Left lung (tissue), 10 donors: ENCODE data around the gene NCOA7. TPM values are rescaled to one million over a fixed set of nuclear protein-coding genes. Genes with fewer than 3 reads are reported as not detected.

Source experiments
- ATAC-seq: fragments of 200-7000 bp; cut with Tn5 transposase; one replicate; pipeline ENCODE4 v1.9.1; 2020; ENCODE audit warnings: moderate library complexity
- DNase-seq, 4 donors: peaks; one replicate each; pipeline ENCODE4 v3.0.0-alpha.2; 2013 to 2020
- H3K27ac ChIP-seq, 2 donors: fragments of 200-600 bp; sonication (generic) in 1 of 2; one replicate each; pipeline versions ENCODE4 v1.5.0 to v1.8.0; 2020 to 2021
- H3K27me3 ChIP-seq, 2 donors: fragments of 200-600 bp; sonication (generic) in 1 of 2; one replicate each; pipeline versions ENCODE4 v1.5.0 to v1.8.0; 2020 to 2021
- H3K36me3 ChIP-seq, 2 donors: fragments of 200-600 bp; sonication (generic) in 1 of 2; one replicate each; pipeline versions ENCODE4 v1.5.0 to v1.8.0; 2020 to 2021
- H3K4me1 ChIP-seq, 2 donors: fragments of 200-600 bp; one replicate each; pipeline ENCODE4 v1.8.0; 2021
- H3K4me3 ChIP-seq, 2 donors: fragments of 200-600 bp; sonication (generic) in 1 of 2; one replicate each; pipeline versions ENCODE4 v1.5.0 to v1.8.0; 2020 to 2021; ENCODE audit warnings: mild to moderate bottlenecking in 1 of 2
- H3K9me3 ChIP-seq, 2 donors: fragments of 200-600 bp; sonication (generic) in 1 of 2; one replicate each; pipeline versions ENCODE4 v1.5.0 to v1.8.0; 2020 to 2021
- CTCF ChIP-seq, 2 donors: fragments of 200-600 bp; sonication (generic) in 1 of 2; IDR thresholded peaks; one replicate each; pipeline versions ENCODE4 v1.5.0 to v1.8.0; 2021; ENCODE audit warnings: antibody characterized with exemption in 2 of 2
- intact Hi-C, 2 donors: fragments of 100-400 bp; cut with DNase I; formaldehyde crosslinking; loops; one replicate each; pipeline versions ENCODE4 v1.11.2 to v1.14.2; 2022
- polyA plus RNA-seq, 6 donors: library from polyadenylated mRNA; unstranded; fragments of 120-200 nt; gene quantifications; one replicate each; pipeline ENCODE4 v1.2.1, GENCODE V29; 2013; ENCODE audit not compliant: insufficient read length in 6 of 6
- total RNA-seq, 2 donors: library from RNA; stranded (reverse); fragmentation: NEBNext Ultra II Directional; extraction: Animal tissue kit (Norgen Biotek cat#: 25700); gene quantifications; one replicate each; pipeline ENCODE4 v1.2.1, GENCODE V29; 2021
- donor health status: DM: no; HTN: yes; CAD: no.
- donor health status: DM: no; HTN: no; CAD: no.

The NCOA7 gene
- total and polyA plus RNA-seq, 8 donors = 16.1 to 94.3 (median 18.3) TPM

DNA sequence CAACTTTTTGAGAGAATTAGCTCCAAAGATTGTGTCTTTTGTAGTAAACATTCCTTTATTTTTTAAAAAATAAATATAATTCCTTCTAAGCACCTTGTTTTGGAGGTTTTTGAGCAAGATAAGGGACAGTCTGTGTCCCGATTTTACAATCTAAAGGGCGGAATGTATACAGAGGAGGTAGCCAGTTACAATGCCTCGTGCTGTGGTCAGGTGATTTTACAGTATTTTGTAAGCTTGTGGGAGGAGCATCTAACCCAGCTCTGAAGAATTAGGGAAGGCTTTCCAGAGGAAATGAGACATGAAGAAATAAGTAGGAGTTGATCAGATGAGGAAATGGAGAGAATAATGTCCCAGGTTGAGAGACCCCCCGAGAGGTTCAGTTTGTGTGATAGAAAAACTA is 167.1 kb downstream of the NCOA7 start:
- peaks cover 0 to 6% of the 10 kb centered on the region in 2 donors for H3K36me3 ChIP-seq
- no peak for TF ChIP-seq CTCF (IDR thresholded peaks at IDR 0.05)
- H3K27ac ChIP-seq = peak overlapping the region; percentile 95 to 99
- peak in 2 of 4 donors; percentile 50 to 63 for DNase-seq
- H3K4me3 ChIP-seq = peak overlapping the region; percentile 80 to 94
- peaks cover 5 to 30% of the 10 kb centered on the region in 2 donors for H3K4me1 ChIP-seq
- H3K9me3 ChIP-seq = no peaks in the 10 kb centered on the region
- intact Hi-C loops = no loop called here
- no peaks in the 10 kb centered on the region for H3K27me3 ChIP-seq
- ATAC-seq = peak; percentile 69

DNA sequence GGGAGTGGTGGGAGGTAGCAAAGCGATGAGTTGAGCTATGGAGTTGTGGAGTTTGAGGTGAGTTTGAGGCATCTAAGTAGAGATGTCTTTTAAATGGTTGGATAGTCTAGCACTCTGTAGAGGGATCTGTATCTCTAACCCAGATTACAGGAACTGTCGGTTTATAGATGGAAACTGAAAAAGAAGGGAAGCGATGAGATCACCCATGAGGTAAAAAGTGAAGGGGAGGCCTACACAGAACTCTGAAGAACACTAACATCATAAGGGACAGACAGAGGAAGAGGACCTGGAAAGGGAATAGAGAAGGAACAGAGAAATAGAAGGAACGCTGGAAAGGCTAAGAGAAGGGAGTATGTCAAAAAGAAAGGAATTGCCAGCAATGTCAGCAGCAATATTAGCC is 168.3 kb downstream of the NCOA7 start:
- intact Hi-C loops = no loop called here
- Histone ChIP-seq H3K27ac (peak overlapping the region; percentile 2 to 99), H3K9me3 (no peaks in the 10 kb centered on the region)

GRCh38 chr6:125961117-125961516 is 170.4 kb downstream of the NCOA7 start:
- no peak overlapping the region for H3K27ac ChIP-seq
- ATAC-seq = no peak

More for the DNA sequence above, 168.3 kb downstream of the NCOA7 start:
- Histone ChIP-seq H3K4me3 (no peak overlapping the region), H3K4me1 (peaks cover 5 to 30% of the 10 kb centered on the region in 2 donors), H3K27me3 (no peaks in the 10 kb centered on the region), H3K36me3 (peaks cover 0 to 6% of the 10 kb centered on the region in 2 donors)
- TF ChIP-seq CTCF (IDR thresholded peaks at IDR 0.05) = no peak
- no peak for DNase-seq
- no peak for ATAC-seq

DNA sequence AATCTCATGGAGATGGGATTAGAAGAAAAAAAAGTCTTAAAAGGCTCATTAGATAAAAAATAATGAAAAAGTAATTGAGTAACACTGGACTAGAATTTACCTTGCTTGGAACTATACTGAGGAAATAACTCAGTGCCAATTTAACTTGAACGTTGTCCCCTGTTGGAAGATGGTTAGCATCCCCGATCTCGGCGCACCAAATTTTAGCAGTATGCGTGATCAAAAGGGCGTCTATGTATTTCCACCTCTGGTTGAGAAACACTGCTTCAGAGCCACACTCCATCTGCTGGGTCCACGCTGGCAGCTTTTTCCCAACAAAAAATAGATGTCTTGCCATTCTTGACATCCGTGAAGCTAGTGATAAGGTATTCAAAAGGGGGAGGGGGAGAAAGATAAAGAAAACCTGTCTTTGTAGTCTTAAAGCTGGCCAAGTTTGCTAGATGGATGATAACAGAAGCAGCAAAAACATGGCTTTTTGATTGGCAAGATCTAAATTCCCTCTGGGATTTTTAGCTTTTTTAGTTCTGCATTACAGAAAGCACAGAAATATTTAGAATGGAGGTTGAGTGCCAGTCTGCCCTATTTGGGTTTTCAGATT is 172.2 kb downstream of the NCOA7 start:
- no peaks in the 10 kb centered on the region for H3K9me3 ChIP-seq
- TF ChIP-seq CTCF (IDR thresholded peaks at IDR 0.05) = no peak
- DNase-seq (no peak), ATAC-seq (no peak)
- H3K27me3 ChIP-seq = no peaks in the 10 kb centered on the region
- H3K27ac ChIP-seq = no peak overlapping the region
- intact Hi-C loops = no loop called here
- H3K4me1 ChIP-seq = peaks cover 4 to 21% of the 10 kb centered on the region in 2 donors
- peaks cover 0 to 15% of the 10 kb centered on the region in 2 donors for H3K36me3 ChIP-seq
- no peak overlapping the region for H3K4me3 ChIP-seq

More at GRCh38 chr6:125961117-125961516, 170.4 kb downstream of the NCOA7 start:
- H3K36me3 ChIP-seq = peaks cover 0 to 6% of the 10 kb centered on the region in 2 donors
- intact Hi-C loops = no loop called here
- no peaks in the 10 kb centered on the region for H3K9me3 ChIP-seq
- TF ChIP-seq CTCF (IDR thresholded peaks at IDR 0.05) = no peak
- no peak overlapping the region for H3K4me3 ChIP-seq
- H3K27me3 ChIP-seq = no peaks in the 10 kb centered on the region
- DNase-seq = no peak
- H3K4me1 ChIP-seq = peaks cover 5 to 30% of the 10 kb centered on the region in 2 donors

DNA sequence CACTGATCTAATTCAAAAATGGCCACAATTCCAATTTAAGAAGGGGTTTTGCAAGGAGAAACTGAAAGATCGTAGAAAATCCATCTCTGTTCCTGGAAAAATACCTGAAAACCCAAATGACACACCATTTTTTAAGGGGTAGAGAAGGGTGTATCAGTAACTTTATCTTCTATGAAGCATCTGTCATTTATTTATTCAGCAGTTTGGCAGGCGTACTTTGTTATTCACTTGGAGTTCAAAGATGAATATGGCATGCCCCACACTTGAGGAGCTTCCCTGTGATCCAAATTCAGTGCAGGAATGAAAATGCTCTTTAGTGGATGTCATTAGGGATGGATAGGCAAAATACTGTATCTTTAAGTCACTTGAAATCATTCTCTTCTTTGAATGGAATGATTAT is 173.1 kb downstream of the NCOA7 start:
- H3K4me1 ChIP-seq = peaks cover 0 to 13% of the 10 kb centered on the region in 2 donors
- H3K36me3 ChIP-seq = peaks cover 0 to 19% of the 10 kb centered on the region in 2 donors
- intact Hi-C loops = no loop called here
- no peak for ATAC-seq
- no peaks in the 10 kb centered on the region for H3K27me3 ChIP-seq
- DNase-seq = no peak
- TF ChIP-seq CTCF (IDR thresholded peaks at IDR 0.05) = no peak
- no peaks in the 10 kb centered on the region for H3K9me3 ChIP-seq
- no peak overlapping the region for H3K27ac ChIP-seq
- H3K4me3 ChIP-seq = no peak overlapping the region
